ENCODE measurements around the gene SLC16A3.
"Not testable (repeated sequence)": the region's sequence is repeated elsewhere in the genome, so short reads cannot be mapped to it uniquely, and the experiment has no call there.

The SLC16A3 gene

DNA sequence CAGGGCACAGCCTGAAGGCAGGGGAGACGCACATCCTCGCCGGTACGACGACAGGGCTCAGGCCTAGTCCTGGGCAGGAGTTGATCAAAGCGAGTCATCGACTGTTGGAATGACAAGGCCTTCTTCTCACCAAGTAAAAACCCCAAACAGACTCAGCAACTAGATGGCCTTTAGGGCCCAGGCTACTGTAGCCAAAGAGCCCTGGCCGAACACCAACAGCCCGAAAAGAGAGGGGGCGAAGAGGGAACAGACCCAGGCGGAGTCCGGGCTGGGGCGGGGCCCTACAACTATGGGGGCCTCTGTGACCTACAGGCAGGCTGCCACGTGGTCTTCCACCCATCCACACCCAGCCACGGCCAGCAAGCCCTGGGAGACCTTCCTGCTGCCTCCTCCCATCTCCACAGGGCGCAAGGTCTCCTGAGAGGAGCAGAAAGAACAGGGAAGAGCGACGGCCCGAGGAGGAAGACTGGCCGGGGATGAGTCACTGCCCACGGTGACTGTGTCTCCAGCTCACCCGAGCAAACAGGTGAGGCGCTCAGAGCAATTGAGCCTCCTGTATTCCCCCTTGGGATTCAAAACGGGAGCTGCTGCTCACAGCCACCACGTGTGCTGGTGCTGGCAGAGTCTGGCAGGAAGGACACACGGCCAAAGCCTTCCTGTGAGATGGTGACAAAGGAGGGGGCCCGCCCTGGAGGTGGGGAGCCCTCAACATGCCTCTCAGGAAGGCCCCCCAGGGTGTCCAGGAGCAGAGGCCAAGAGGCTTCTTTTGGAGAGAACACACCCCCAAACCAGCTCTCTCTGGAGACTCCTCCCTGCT, 17.7 kb downstream of the SLC16A3 start:
- no peak for DNase-seq (ENCODE audit: low read depth in 2 of 2)

DNA sequence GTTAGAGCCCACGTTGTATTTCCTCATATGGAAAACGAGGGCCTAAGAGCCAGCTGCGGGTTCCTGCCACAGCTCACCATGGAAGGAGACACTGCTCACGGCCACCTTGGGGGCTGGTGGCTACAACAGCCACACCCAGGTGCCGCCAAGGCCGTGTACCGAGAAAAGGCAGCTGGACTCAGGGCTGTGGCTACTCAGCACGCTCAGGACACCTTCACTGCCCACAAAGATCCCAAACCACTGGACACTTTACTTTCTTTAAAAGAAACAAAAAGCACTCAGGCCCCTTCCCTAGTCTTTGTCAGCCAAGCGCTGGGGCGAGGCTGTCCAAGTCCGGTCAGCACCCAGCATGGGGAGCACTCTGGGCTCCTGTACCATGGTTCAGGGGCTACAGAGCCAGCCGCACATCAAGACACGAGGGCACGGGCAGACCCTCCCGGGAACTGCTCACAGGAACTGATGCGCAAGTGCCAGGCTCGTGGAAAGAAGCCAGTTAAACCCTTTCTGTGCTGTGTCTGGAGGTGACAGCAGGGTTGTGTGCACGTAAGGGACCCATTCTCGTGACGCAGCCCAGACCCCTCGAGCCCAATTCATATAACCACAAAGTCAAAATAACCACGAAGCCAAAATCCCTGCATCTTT, 18.5 kb downstream of the SLC16A3 start:
- no peak for DNase-seq (ENCODE audit: low read depth in 2 of 2)

DNA sequence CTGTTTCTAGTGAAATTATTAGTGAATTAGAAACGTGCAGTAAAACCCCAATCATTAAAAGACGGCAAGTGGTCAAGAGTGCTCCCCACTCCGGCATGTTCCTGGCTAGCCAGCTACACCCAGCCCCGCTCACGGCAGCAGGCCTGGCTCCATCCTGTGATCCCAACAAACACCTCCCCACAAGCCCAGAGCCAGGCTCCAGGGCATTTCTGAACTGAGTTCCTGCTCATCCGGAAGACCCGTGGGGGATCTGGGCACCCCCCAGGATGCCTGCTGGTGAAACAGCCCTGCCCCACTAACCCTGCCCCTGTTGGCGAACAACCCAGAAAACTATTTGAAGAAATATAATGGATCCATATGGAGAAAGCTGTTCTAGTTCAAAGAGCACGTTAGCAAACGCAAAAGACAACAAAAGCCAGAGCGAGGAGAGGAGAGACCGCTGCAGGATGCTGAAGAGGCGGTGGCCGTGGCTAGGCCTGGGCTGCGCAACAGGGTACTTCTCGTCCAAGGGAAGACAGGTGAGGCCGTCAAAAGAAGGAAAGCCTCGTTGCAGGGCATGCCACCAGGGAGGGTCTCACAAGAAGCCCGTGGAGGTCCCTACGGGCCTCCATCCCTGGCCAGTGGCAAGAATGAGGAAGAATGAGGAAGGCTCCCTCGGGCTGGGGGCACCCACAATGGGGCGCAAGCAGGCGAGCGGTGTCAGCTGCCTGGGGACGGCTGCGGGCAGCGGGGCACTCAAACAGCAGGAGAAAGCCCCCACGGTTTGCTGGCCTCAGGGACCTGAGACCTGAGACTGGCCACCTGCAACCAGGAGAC, 19.2 kb downstream of the SLC16A3 start:
- no peak for DNase-seq (ENCODE audit: low read depth in 2 of 2)

GRCh38 chr17:82248815-82249674, 20.2 kb downstream of the SLC16A3 start:
- no peak for DNase-seq (ENCODE audit: low read depth in 2 of 2)

DNA sequence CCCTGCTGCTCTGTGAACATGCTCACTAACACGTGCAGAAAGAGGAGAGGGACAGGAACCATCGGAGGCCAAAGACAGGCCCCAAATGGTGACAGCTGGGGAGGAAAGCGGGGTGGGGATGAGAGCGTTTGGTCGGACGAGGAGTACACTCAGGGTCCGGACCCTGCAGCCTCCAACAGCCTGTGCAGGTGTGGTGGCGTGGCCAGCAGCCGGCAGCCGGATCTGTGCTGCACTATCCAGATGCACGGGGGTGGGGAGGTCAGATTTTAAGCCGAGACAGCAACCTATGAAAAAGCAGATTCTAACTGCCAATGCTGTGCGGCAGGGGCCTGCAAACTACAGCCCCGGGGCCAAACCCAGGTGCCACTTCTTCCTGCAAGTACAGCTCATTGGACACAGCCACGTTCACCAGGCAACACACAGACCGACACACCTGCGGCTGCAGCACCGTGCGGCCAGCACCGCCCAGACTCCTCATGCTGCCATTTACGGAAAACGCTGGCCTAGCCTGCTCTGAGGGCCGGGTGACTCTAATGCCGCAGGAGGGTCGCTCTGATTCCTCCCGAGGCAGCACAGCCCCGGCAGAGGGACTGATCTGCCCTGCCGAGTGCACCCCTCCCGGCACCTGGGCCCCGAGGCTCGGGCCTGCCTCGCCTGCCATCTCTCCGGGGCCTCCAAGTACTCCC, 21.2 kb downstream of the SLC16A3 start:
- no peak for DNase-seq (ENCODE audit: low read depth in 2 of 2)

GRCh38 chr17:82250868-82251500, 22.1 kb downstream of the SLC16A3 start:
- DNase-seq (ENCODE audit: low read depth in 2 of 2): no peak

DNA sequence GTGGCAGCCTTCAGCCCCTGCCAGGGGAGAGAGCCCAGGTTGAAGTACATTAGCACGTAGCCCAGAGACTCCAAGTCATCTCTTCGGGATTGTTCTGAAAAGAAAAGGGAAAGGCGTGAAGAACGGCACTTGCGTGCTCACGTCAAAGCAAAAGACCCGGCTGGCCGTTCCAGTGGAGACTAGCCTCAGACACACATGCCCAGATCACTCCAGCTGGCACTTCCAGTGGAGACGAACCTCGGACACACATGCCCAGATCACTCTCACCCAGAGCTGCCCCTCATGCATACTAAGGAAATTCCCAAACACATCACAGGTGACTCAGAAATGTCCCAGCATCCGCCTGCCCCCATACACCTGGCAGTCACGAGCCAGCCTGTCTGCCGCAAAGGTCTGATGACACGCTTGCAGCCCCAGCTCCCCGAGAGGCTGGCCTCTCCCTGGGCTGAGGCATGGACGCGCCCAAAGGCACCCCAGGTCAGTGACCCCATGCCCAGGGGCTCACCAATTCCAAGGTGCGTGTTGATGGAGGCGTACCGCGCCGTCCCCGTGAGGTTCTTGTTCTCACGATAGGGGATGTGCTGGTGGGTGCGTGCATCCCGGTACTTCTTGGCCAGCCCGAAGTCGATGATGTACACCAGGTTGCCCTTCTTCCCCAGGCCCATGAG, 23.8 kb downstream of the SLC16A3 start:
- no peak for DNase-seq (ENCODE audit: low read depth in 2 of 2)

DNA sequence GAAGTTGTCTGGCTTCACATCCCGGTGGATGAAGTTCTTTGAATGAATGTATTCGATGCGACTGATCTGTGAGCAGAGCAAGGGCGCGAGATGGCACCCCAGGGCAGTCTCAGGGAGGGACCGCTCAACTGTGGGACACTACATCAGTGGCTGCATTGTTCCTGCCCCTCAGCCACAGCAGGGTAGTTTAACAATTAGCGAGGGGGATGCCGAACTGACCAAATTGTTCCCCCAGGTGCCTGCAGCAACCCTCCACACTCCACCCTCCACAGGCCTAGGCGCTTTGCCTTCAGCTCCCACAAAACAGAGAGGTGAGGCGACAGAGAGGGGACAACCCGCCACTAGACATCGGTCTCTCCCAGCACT, 24.3 kb downstream of the SLC16A3 start:
- DNase-seq (ENCODE audit: low read depth in 2 of 2): no peak

DNA sequence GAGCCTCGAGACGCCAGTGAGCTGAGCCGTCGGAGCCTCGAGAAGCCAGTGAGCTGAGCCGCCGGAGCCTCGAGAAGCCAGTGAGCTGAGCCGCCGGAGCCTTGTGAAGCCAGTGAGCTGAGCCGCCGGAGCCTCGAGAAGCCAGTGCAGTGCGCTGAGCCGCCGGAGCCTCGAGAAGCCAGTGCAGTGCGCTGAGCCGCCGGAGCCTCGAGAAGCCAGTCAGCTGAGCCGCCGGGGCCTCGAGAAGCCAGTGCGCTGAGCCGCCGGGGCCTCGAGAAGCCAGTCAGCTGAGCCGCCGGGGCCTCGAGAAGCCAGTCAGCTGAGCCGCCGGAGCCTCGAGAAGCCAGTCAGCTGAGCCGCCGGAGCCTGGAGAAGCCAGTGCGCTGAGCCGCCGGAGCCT, 25.3 kb downstream of the SLC16A3 start:
- DNase-seq (ENCODE audit: low read depth in 2 of 2): not testable (repeated sequence)

DNA sequence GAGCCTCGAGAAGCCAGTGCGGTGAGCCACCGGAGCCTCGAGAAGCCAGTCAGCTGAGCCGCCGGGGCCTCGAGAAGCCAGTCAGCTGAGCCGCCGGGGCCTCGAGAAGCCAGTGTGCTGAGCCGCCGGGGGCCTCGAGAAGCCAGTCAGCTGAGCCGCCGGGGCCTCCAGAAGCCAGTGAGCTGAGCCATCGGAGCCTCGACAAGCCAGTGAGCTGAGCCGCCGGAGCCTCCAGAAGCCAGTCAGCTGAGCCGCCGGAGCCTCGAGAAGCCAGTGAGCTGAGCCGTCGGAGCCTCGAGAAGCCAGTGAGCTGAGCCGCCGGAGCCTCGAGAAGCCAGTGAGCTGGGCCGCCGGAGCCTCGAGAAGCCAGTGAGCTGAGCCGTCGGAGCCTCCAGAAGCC, 25.9 kb downstream of the SLC16A3 start:
- DNase-seq (ENCODE audit: low read depth in 2 of 2): not testable (repeated sequence)

DNA sequence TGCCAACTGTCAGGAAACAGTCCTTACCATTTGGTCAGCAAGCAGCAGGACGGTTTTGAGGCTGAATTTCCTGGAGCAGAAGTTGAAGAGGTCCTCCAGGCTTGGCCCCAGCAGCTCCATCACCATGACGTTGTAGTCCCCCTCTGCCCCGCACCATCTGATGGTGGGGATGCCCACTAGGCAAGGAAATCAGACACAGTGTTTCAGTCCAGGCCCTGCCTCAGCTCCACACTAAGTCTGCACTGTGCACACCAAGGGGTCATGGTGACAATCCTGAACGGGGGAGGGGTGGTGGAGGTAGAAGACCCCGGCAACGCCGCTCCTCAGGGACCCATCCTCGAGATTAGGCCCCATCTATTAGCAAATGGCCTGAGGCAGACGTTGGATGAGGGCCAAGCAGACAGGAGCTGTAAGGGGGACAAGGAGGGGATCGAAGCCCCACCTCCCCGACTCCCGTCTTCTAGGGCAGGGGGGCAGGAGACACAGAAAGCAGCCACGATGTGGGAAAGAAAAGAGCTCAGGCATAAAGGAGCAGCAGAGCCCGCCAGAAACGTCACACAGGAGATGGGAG, 26.6 kb downstream of the SLC16A3 start:
- no peak for DNase-seq (ENCODE audit: low read depth in 2 of 2)

DNA sequence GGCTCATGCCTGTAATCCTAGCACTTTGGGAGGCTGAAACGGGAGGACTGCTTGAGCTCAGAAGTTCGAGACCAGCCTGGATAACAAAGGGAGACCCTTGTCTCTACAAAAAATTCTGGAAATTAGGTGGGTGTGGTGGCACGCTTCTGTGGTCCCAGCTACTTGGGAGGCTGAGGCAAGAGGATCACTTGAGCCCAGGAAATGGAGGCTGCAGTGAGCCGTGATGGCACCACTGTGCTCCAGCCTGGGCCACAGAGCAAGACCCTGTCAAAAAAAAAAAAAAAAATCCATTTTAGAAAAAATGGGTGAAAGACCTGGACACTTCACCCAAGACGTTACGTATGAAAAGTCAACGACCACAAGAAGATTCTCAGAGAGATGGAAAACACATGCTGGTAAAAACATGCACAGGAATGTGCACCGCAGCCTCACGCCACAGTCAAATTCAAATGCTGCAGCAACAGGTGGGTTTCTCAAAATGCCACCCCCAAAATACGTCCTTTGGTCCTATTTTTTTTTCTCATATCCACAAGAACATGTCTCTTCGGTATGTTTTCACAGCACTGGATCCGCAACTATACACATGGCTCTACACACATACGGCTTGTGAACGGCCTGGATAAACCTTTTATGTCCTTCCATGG, 27.5 kb downstream of the SLC16A3 start:
- no peak for DNase-seq (ENCODE audit: low read depth in 2 of 2)

DNA sequence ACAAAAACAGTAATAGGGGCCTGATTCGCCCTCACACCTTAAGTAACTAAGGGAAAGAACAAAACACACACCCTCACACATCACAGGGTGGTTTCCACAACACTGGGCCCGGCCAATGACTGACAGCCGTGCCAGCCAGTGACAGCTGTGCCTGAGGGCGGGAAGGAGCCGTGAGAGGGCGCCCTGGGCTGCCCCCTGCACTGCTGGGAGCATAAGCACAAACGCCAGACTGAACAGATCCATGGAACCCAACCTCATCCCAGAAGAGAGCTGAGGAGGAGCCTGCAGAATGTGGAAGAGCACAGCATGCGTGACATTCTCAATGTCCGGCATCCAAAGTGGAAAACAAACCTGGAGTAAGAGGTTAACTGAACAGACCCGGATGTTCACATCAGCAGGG, 28.6 kb downstream of the SLC16A3 start:
- no peak for DNase-seq (ENCODE audit: low read depth in 2 of 2)

- no peak for DNase-seq (ENCODE audit: low read depth in 2 of 2)
These were observed 29.7 kb downstream of the SLC16A3 start for GRCh38 chr17:82258555-82258954.

- not testable (repeated sequence) for DNase-seq (ENCODE audit: low read depth in 2 of 2)
These were observed 31.4 kb downstream of the SLC16A3 start for GRCh38 chr17:82259972-82260961.

- DNase-seq (ENCODE audit: low read depth in 2 of 2): no peak
These were observed 33.5 kb downstream of the SLC16A3 start for GRCh38 chr17:82262344-82262743.

DNA sequence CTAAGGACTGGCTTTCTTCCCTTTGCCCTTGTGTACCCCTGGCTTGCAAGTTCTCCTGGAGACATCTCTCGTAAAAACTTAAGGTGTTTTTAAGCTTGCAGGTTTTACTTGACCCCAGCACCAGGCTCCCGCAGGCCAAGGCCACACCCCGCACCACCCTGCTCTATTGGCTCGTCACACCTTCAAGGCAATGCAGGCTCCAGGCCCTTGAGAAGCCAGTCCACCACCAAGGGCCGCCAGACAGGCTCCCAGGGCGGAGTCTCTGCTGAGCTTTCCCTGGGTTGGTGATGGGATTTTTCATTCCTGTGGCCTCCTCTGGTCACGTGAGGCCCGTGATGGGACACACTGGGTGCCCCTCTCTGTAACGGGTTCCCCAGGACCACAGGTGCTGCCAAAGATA, 34.8 kb downstream of the SLC16A3 start:
- DNase-seq (ENCODE audit: low read depth in 2 of 2): no peak

GRCh38 chr17:82266142-82266541, 37.3 kb downstream of the SLC16A3 start:
- DNase-seq (ENCODE audit: low read depth in 2 of 2): no peak

All from stimulated activated CD4-positive, alpha-beta T cell treated with anti-CD3 and anti-CD28 coated beads, Interleukin-1b, Interleukin-23, amount 100 ng/mL, for 1 hour (primary cell).